Measurements from ENCODE around the gene IFT88.

IFT88 gene

GRCh38 chr13:20715330-20715712 is 148.4 kb downstream of the IFT88 start:
- ATAC-seq: no peak
- no peak for TF ChIP-seq CSDC2 (CRISPR knock-in tag; IDR thresholded peaks at IDR 0.05)

- no peak for TF ChIP-seq TSHZ2 (CRISPR knock-in tag; IDR thresholded peaks at IDR 0.05)
- TF ChIP-seq GLIS3 (CRISPR knock-in tag; IDR thresholded peaks at IDR 0.05): no peak
- TF ChIP-seq ARNTL (CRISPR knock-in tag; IDR thresholded peaks at IDR 0.05; ENCODE audit: borderline replicate concordance, low read depth): no peak
- TF ChIP-seq ISL1 (CRISPR knock-in tag; IDR thresholded peaks at IDR 0.05): no peak
- TF ChIP-seq CSRNP3 (CRISPR knock-in tag; IDR thresholded peaks at IDR 0.05): no peak
- no peak for ATAC-seq
These were observed 150.0 kb downstream of the IFT88 start for GRCh38 chr13:20716951-20717350.

GRCh38 chr13:20717581-20718542 is 150.9 kb downstream of the IFT88 start:
- no peak for ATAC-seq
- TF ChIP-seq TSHZ2 (CRISPR knock-in tag; IDR thresholded peaks at IDR 0.05) (no peak), ZFP3 (CRISPR knock-in tag; IDR thresholded peaks at IDR 0.05) (no peak), CSRNP3 (CRISPR knock-in tag; IDR thresholded peaks at IDR 0.05) (no peak)

- TF ChIP-seq ISL1 (CRISPR knock-in tag; IDR thresholded peaks at IDR 0.05): no peak
- no peak for TF ChIP-seq ZC3H10 (CRISPR knock-in tag; IDR thresholded peaks at IDR 0.05)
- no peak for TF ChIP-seq CSRNP3 (CRISPR knock-in tag; IDR thresholded peaks at IDR 0.05)
- TF ChIP-seq CREB5 (CRISPR knock-in tag; IDR thresholded peaks at IDR 0.05; ENCODE audit: low read depth): no peak
- no peak for TF ChIP-seq GLIS3 (CRISPR knock-in tag; IDR thresholded peaks at IDR 0.05)
- TF ChIP-seq RARB (CRISPR knock-in tag; IDR thresholded peaks at IDR 0.05): no peak
- no peak for TF ChIP-seq ZFP30 (CRISPR knock-in tag; IDR thresholded peaks at IDR 0.05)
- TF ChIP-seq TSHZ2 (CRISPR knock-in tag; IDR thresholded peaks at IDR 0.05): no peak
- no peak for ATAC-seq
These were observed 152.1 kb downstream of the IFT88 start for GRCh38 chr13:20718958-20719566.
